K562 (cell line): Measurements from ENCODE around the gene ARL13B.

Experiments
- COPS2 ChIP-seq: fragments of 450-650 bp; conservative IDR thresholded peaks from 2 replicates; pipeline ENCODE4 v1.6.1; 2016; ENCODE audit warnings: mild to moderate bottlenecking, moderate library complexity
- HDAC1 ChIP-seq, 2 experiments: fragments of 450-650 bp; IDR thresholded peaks; 2 replicates each; pipeline ENCODE4 v1.6.1; 2016 to 2017; ENCODE audit warnings: inconsistent platforms in 1 of 2, mild to moderate bottlenecking in 1 of 2, moderate library complexity in 1 of 2
- NBN ChIP-seq: fragments of 450-650 bp; IDR thresholded peaks from 2 replicates; pipeline ENCODE4 v1.6.1; 2016; ENCODE audit warnings: low read depth, mild to moderate bottlenecking
- NR1H2 ChIP-seq: sonication (generic); formaldehyde crosslinking; IDR thresholded peaks from 2 replicates; pipeline ENCODE4 v1.4.0; 2020; ENCODE audit warnings: mild to moderate bottlenecking, missing genetic modification reagents
- POLR2AphosphoS5 ChIP-seq: IDR thresholded peaks from 2 replicates; pipeline ENCODE4 v1.6.1; 2011; ENCODE audit warnings: mild to moderate bottlenecking, low read depth, low read length, moderate library complexity; ENCODE audit not compliant: control insufficient read depth, insufficient read depth
- RBBP5 ChIP-seq: fragments of 200-600 bp; sonication (generic); IDR thresholded peaks from 2 replicates; pipeline ENCODE4 v1.6.1; 2012; ENCODE audit warnings: borderline replicate concordance, mild to moderate bottlenecking, low read length, control low read depth, inconsistent platforms; ENCODE audit not compliant: insufficient read depth, poor library complexity, severe bottlenecking
- SMARCB1 ChIP-seq: IDR thresholded peaks from 2 replicates; pipeline ENCODE4 v1.6.1; 2011; ENCODE audit warnings: improper control_type of control experiment, low read depth; ENCODE audit not compliant: insufficient read length
- SREBF1 ChIP-seq: fragments of 150-350 bp; IDR thresholded peaks from 2 replicates; pipeline ENCODE4 v1.6.1; 2014; ENCODE audit warnings: antibody characterized with exemption, low read depth, low read length, borderline replicate concordance
- ZBTB1 ChIP-seq: sonication (generic); formaldehyde crosslinking; IDR thresholded peaks from 2 replicates; pipeline ENCODE4 v1.8.1; 2023; ENCODE audit warnings: missing genetic modification reagents, low read depth, mild to moderate bottlenecking, borderline replicate concordance
- ZNF274 ChIP-seq: IDR thresholded peaks from 2 replicates; pipeline ENCODE4 v1.6.1; 2011; ENCODE audit warnings: low read depth, mild to moderate bottlenecking, low read length, moderate library complexity, borderline replicate concordance
- ZNF79 ChIP-seq: fragments of 250-450 bp; sonication (Bioruptor Pico); IDR thresholded peaks from 2 replicates; pipeline ENCODE4 v1.4.0; 2020; ENCODE audit warnings: low read depth, mild to moderate bottlenecking, moderate library complexity
- TF ChIP-seq, protein P1 (sequence below): fragments of 450-650 bp; IDR thresholded peaks from one replicate; pipeline ENCODE4 v1.6.1; 2018; ENCODE audit warnings: mild to moderate bottlenecking, moderate library complexity; ENCODE audit not compliant: partially characterized antibody
- TF ChIP-seq, protein P2 (sequence below), 3 experiments: IDR thresholded peaks in 2 of 3; conservative IDR thresholded peaks in 1 of 3; 2 replicates each; pipeline ENCODE4 v1.5.1; 2011 to 2012; ENCODE audit warnings: low read length in 3 of 3, mild to moderate bottlenecking in 3 of 3, control low read depth in 2 of 3, improper control_type of control experiment in 1 of 3, inconsistent platforms in 1 of 3, low read depth in 1 of 3, mixed read lengths in 1 of 3, moderate library complexity in 1 of 3; ENCODE audit not compliant: insufficient read depth in 2 of 3

DNA sequence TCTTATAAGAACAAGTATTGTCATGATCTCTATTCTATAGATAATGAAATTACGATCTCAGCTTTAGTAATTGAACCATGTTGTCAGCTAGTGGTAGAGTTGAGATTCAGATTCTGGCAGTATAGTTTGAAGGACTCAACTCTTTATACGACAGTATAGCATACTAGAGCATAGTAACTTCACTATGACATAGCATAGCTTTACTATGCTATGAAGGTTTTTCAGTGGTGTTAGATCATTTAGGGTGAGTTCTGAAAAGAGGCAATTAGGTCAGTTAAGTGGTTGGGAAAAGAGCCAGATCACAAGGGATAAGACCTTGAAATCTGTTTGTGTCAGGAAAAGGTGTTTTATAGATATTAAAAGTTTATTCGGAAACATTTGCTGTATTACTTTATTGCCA lies 40.3 kb downstream of the ARL13B start:
- TF ChIP-seq COPS2 (no peak), ZBTB1 (CRISPR knock-in tag) (no peak), NBN (no peak), NR1H2 (CRISPR knock-in tag) (no peak), POLR2AphosphoS5 (no peak), HDAC1 (IDR thresholded peaks at IDR 0.05) (no peak), ZNF274 (no peak), RBBP5 (no peak), SREBF1 (no peak), ZNF79 (CRISPR knock-in tag) (no peak), SMARCB1 (no peak)
- TF ChIP-seq, protein P1, sequence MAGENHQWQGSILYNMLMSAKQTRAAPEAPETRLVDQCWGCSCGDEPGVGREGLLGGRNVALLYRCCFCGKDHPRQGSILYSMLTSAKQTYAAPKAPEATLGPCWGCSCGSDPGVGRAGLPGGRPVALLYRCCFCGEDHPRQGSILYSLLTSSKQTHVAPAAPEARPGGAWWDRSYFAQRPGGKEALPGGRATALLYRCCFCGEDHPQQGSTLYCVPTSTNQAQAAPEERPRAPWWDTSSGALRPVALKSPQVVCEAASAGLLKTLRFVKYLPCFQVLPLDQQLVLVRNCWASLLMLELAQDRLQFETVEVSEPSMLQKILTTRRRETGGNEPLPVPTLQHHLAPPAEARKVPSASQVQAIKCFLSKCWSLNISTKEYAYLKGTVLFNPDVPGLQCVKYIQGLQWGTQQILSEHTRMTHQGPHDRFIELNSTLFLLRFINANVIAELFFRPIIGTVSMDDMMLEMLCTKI = no peak
- TF ChIP-seq, protein P2, sequence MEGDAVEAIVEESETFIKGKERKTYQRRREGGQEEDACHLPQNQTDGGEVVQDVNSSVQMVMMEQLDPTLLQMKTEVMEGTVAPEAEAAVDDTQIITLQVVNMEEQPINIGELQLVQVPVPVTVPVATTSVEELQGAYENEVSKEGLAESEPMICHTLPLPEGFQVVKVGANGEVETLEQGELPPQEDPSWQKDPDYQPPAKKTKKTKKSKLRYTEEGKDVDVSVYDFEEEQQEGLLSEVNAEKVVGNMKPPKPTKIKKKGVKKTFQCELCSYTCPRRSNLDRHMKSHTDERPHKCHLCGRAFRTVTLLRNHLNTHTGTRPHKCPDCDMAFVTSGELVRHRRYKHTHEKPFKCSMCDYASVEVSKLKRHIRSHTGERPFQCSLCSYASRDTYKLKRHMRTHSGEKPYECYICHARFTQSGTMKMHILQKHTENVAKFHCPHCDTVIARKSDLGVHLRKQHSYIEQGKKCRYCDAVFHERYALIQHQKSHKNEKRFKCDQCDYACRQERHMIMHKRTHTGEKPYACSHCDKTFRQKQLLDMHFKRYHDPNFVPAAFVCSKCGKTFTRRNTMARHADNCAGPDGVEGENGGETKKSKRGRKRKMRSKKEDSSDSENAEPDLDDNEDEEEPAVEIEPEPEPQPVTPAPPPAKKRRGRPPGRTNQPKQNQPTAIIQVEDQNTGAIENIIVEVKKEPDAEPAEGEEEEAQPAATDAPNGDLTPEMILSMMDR (IDR thresholded peaks at IDR 0.05 in 2 of 3, conservative IDR thresholded peaks at IDR 0.05 in 1 of 3; ENCODE audit: insufficient read depth in 2 of 3, low read depth in 1 of 3, low read length in 3 of 3) = no peak
